GM10248 (cell line): ENCODE results near the gene TMEM221.

Experiments used
- CTCF ChIA-PET: fragments of 300-600 bp; sonication (Branson Sonifier 250); formaldehyde crosslinking; extraction: SDS; loops from one replicate; lab custom pipeline; 2021; ENCODE audit warnings: antibody characterized with exemption; lab: Yijun Ruan, JAX
- POLR2A ChIA-PET: fragments of 350-650 bp; sonication (Branson Sonifier 250); formaldehyde crosslinking; extraction: SDS; loops from one replicate; lab custom pipeline; 2020; ENCODE audit warnings: antibody characterized with exemption; lab: Yijun Ruan, JAX
- DNase-seq: peaks from one replicate; pipeline ENCODE4 v3.0.0; 2012; ENCODE audit errors: extremely low spot score
- CTCF ChIP-seq: IDR thresholded peaks from 2 replicates; pipeline ENCODE4 v1.5.1; 2012; ENCODE audit warnings: mild to moderate bottlenecking, low read depth; ENCODE audit errors: extremely low read depth, missing control alignments, control extremely low read depth

TMEM221 gene

GRCh38 chr19:17447704-17448130, 751 bp downstream of the TMEM221 start:
- DNase-seq = no peak
- no peak for TF ChIP-seq CTCF
- CTCF ChIA-PET = interaction anchor here (0.7 to 4.4 kb wide), 8 partner anchors 11 to 158 kb away, joined by 3 to 24 read pairs (median 3); no protein-coding TSS in a partner anchor

GRCh38 chr19:17445526-17446165, 2.8 kb downstream of the TMEM221 start:
- ChIA-PET POLR2A (no interaction called here), CTCF (interaction anchor here (1.4 to 4.4 kb wide), 2 partner anchors 20 kb away, joined by 4 to 24 read pairs; no protein-coding TSS in a partner anchor)
- no peak for TF ChIP-seq CTCF

More at GRCh38 chr19:17447704-17448130, 751 bp downstream of the TMEM221 start:
- POLR2A ChIA-PET = no interaction called here

GRCh38 chr19:17441241-17442021, 7.0 kb downstream of the TMEM221 start:
- ChIA-PET CTCF (interaction anchor here (0.8 to 1.8 kb wide), 11 partner anchors 8 to 233 kb away, joined by 3 to 8 read pairs (median 3); no protein-coding TSS in a partner anchor), POLR2A (interaction anchor here (0.7 kb wide), 1 partner anchor 23 kb away, joined by 3 read pairs; no protein-coding TSS in a partner anchor)
- DNase-seq = peak; percentile 37
- peak; percentile 37 for TF ChIP-seq CTCF

More at GRCh38 chr19:17445526-17446165, 2.8 kb downstream of the TMEM221 start:
- DNase-seq = no peak

GRCh38 chr19:17436874-17437267, 11.6 kb downstream of the TMEM221 start:
- CTCF ChIA-PET = interaction anchor here (0.9 to 1.3 kb wide), 4 partner anchors 11 to 60 kb away, joined by 3 to 7 read pairs (median 4); partner anchors contain the start of gene TMEM221
- POLR2A ChIA-PET = no interaction called here
- no peak for TF ChIP-seq CTCF
- no peak for DNase-seq

GRCh38 chr19:17436094-17436873, 12.2 kb downstream of the TMEM221 start:
- TF ChIP-seq CTCF = no peak
- DNase-seq = no peak
- POLR2A ChIA-PET = no interaction called here
- CTCF ChIA-PET = interaction anchor here (0.9 to 1.3 kb wide), 4 partner anchors 11 to 60 kb away, joined by 3 to 7 read pairs (median 4); partner anchors contain the start of gene TMEM221
